LNCAP (cell line): ENCODE data around the gene NR4A3.

Source experiments
- CTCF ChIP-seq: fragments of 450-650 bp; IDR thresholded peaks from 2 replicates; pipeline ENCODE4 v1.5.1; 2017; ENCODE audit warnings: mild to moderate bottlenecking

The NR4A3 gene

GRCh38 chr9:99860266-99860665, 38.6 kb downstream of the NR4A3 start:
- TF ChIP-seq CTCF = no peak

- TF ChIP-seq CTCF = no peak
These were observed 42.3 kb downstream of the NR4A3 start for GRCh38 chr9:99863955-99864354.

GRCh38 chr9:99866398-99866797, 44.7 kb downstream of the NR4A3 start:
- TF ChIP-seq CTCF = no peak

- TF ChIP-seq CTCF = no peak
These were observed 45.9 kb downstream of the NR4A3 start for GRCh38 chr9:99867536-99867935.

- no peak for TF ChIP-seq CTCF
These were observed 46.3 kb downstream of the NR4A3 start for GRCh38 chr9:99867968-99868367.

GRCh38 chr9:99868845-99869244, 47.2 kb downstream of the NR4A3 start:
- no peak for TF ChIP-seq CTCF

GRCh38 chr9:99870126-99870525, 48.4 kb downstream of the NR4A3 start:
- TF ChIP-seq CTCF = no peak

GRCh38 chr9:99873531-99873930, 51.8 kb downstream of the NR4A3 start:
- no peak for TF ChIP-seq CTCF
